Fibroblast of skin of back (primary cell): Measurements from ENCODE around the gene C5.

Experiments
- DNase-seq: peaks from one replicate; pipeline ENCODE4 v3.0.0-alpha.2; 2013

C5 gene

GRCh38 chr9:120905315-120906164, 144.5 kb downstream of the C5 start:
- DNase-seq: no peak

DNA sequence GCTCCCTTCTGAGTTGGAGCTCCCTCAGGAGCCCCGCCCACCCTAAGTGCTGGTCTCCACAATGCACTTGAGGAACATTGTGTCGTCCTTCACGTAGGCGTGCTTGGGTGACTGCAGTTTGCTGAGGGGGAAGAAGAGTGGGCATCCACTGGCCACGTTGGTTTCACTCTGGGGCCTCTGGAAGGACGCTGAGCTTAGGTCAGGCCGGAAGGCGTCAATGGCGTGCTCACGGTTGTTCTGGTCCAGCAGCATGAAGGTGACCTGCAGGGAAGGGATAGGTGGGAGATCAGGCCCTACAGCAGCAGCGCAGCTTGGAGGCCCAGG, 145.1 kb downstream of the C5 start:
- DNase-seq: no peak

DNA sequence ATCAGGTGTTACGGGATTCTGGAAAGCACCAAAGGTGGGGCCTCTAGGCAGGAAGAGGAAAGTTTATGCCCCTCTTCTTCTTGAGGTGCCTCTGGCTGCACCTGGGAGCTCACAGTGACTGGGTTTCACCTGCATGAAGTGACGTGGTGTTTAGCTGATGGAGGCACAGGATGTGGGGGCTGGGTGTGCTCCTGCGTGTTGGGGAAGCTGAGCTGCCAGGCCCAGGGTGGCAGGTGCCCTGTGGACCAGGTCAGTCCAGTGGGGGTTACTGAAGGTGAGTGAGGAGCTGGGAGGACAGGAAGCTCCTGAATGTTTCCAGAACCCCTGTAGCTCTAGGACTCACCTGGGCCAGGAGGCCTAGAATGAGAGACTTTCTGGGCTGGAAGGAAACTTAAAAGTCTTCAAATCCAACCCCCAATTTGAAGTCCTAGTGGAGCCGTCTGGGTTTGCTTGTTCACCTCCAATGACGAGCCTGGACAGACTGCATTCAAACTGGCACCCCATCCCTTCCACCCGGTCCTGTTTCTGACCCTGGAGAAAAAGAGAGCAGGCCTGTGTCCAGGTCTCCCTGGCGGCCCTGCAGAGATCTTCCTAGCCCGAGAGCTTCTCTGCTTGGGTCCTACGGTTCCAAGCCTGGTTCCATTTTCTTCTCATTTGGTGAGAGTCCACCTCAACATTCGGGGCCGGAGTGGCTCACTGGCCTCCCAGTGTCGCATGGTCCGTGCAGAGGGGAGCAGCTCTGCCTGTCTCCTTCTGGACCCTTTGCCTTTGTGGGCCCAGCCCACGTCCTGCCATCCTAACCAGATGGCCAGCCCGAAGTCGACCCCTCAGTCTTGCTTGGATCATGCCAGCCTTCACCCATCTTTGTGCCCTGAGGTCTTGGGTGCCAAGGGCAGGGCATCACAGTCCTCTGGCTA, 145.8 kb downstream of the C5 start:
- no peak for DNase-seq

DNA sequence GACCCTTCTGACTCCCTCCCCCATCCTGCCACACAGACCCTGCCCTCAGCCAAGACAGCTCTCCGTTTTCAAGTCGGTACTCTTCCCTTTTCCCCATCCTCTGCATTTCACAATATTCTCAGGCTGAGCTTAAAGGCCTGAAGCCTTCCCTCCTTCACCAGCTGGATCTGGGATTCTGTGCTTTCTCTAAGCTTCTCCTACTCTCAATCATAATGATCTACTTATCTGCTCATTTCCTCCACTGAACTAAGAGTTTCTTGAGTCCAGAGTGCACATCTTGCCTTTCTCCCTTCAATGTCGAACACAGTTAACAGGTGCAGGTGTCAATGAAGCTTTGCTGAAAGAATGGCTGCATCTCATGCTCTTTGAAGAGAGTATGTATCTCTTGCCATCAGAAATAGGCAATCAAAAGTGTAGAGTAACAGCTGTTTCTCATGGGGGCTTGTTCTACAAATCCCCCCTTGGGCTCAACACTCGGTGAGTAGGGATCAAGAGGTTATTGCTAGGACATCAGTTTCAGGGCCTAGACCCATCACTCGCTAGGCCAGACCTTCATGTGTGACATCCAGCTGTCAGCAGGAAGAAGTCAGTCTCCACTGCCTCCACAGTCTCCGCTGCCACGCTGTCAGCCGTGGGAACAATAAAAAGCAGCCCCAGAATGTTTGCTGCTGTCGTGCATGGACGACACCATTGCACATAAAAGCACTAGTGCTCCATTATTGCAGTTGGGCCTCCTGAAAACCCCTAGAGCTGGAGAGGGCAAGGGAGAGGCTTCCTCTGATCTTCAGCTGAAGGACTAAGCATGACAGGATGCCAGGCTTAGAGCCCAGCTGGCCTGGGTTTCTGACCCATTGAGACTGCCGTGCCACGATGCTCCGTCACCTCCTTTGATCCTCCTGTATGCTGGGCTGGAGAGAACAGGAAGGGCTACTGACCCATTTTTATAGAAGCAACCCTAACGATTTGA, 147.2 kb downstream of the C5 start:
- DNase-seq: no peak
